Cerebellar cortex (tissue), 1 donor: ENCODE measurements around the gene GRID2.
"Not testable (repeated sequence)": the region's sequence is repeated elsewhere in the genome, so short reads cannot be mapped to it uniquely, and the experiment has no call there.

ENCODE experiments used
- DNase-seq: peaks from one replicate; pipeline ENCODE4 v3.0.0-alpha.2; 2015; ENCODE audit warnings: low spot score

The GRID2 gene

GRCh38 chr4:92303621-92304027 is at the start of gene GRID2:
TSS of gene GRID2 (plus strand) at chr4:92303966.
- DNase-seq, result peak; percentile 88

GRCh38 chr4:92253986-92254671 is 49.6 kb upstream of the GRID2 start:
- no peak for DNase-seq

DNA sequence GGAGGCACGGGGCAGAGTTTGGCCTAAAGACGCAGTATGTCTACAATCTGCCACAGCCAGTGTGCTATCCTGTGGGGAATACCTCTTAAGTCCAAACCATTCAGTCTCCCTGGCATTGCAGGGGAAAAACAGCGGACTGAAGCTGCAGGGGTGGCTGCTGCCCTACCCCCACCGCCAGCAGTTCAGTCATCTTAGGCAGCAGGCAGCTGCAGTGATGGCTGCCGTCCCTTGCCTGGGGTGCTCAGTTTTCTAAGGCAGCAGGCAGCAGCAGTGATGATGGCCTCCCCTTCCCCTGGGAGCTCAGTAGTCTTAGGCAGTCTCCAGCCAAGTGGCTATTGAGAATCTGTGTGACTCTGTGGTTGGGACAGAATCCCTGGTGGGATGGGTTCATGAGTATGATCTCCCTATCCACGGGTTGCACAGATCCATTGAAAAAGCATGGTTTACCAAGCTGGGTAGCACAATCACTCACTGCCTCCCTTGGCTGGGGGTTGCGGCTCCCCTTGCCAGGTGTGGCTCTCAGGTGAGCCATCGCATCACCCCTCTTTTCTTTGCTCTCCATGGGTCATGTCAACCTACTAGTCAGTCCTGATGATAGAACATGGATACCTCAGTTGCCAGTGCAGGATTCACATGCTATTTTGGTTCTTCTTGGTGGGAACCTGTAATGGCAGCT is 48.9 kb upstream of the GRID2 start:
- no peak for DNase-seq

DNA sequence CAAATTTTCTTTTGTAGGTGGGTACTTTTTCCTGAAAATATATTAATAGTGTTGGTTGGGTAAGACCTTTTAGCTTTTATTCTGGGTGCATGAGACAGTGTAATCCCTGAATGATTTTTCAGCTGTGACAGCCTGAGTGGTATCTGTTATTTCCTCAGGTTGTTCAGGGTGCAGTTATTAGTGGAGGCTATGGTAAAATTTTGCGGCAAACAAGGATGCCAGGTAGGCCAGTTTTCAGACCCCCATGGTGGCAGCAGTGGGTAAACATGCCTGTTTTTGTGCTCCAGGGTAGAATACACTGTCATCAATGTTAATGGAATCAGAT is 47.9 kb upstream of the GRID2 start:
- no peak for DNase-seq

- no peak for DNase-seq
These were observed 45.6 kb upstream of the GRID2 start for GRCh38 chr4:92257931-92258857.

DNA sequence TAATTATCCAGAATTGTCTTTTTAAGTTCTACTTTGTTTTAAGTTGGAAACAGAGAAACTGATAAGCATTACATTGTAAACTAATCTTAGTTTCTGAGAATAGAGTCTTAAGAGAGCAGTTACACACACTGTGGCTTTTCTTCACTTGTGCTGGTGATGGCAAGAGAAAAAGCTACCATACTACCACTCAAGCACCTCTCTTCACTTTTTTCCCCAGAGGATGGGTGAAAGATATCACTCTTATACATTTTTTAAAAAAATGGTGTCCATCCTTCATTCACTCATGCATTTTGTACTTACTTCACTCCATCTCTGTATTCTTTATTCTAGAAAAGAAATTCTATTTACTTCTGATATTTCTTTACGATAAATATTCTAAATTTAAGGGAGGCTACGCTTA is 42.5 kb upstream of the GRID2 start:
- no peak for DNase-seq

DNA sequence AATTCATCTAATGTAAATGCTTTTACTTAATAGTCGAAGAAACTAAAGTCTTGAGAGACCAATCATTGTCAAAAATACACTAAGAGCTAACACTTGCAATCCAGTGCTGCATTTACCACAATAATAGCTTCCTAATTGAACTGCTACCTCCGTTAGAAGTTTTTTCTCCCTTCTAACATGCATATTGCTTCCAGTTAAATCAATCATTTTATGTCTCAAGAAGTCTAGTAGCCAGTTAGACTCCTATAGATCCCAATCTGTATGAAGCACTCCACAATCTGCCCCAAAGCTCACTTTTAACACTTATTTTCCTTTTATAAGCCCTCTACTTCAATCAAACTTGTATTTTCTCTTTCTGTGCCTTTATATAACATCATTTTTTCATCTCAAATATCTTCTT is 41.4 kb upstream of the GRID2 start:
- no peak for DNase-seq

DNA sequence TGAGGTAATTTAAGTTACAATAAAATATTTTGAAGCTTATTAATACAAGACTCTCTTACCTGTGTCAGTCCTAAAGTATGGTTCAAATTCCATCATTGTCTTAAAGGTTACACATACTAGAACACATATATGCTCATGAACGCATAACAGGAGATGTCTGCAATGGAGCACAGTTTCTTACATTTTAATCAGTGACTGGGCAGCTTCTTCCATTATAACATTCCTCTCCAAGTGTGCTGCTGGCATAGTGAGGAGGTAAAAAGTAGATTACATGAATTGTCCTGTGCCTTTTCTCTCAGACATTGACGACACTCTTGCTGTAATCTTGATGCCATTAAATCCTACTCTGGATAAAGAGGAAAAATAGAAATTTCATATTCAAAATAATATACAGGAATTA is 40.8 kb upstream of the GRID2 start:
- DNase-seq, result no peak

- DNase-seq, result no peak
These were observed 40.2 kb upstream of the GRID2 start for GRCh38 chr4:92263575-92263974.

- no peak for DNase-seq
These were observed 39.6 kb upstream of the GRID2 start for GRCh38 chr4:92264163-92264562.

- no peak for DNase-seq
These were observed 38.7 kb upstream of the GRID2 start for GRCh38 chr4:92265021-92265420.

GRCh38 chr4:92265798-92266197 is 38.0 kb upstream of the GRID2 start:
- no peak for DNase-seq

DNA sequence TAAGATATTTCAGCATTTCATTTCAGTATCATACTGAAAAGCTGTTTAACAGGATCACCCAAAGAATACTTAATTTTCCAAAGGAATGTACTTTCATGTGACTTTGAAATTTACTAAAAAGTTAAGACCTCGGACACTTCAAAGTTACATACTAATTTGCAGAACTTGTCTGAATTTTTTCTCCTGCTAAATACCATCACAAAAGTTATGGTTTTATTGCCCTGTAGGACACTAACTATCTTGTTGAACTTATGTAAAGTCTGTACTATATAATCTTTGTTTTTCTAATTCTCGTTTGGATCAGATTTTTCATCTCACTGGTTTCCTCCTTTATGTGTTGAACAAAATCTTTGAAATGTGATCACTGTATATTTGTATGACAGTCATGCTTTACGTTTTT is 37.2 kb upstream of the GRID2 start:
- no peak for DNase-seq

- no peak for DNase-seq
These were observed 35.1 kb upstream of the GRID2 start for GRCh38 chr4:92268642-92269041.

GRCh38 chr4:92270908-92271307 is 32.9 kb upstream of the GRID2 start:
- peak; percentile 12 for DNase-seq

- not testable (repeated sequence) for DNase-seq
These were observed 32.2 kb upstream of the GRID2 start for GRCh38 chr4:92271551-92271950.

DNA sequence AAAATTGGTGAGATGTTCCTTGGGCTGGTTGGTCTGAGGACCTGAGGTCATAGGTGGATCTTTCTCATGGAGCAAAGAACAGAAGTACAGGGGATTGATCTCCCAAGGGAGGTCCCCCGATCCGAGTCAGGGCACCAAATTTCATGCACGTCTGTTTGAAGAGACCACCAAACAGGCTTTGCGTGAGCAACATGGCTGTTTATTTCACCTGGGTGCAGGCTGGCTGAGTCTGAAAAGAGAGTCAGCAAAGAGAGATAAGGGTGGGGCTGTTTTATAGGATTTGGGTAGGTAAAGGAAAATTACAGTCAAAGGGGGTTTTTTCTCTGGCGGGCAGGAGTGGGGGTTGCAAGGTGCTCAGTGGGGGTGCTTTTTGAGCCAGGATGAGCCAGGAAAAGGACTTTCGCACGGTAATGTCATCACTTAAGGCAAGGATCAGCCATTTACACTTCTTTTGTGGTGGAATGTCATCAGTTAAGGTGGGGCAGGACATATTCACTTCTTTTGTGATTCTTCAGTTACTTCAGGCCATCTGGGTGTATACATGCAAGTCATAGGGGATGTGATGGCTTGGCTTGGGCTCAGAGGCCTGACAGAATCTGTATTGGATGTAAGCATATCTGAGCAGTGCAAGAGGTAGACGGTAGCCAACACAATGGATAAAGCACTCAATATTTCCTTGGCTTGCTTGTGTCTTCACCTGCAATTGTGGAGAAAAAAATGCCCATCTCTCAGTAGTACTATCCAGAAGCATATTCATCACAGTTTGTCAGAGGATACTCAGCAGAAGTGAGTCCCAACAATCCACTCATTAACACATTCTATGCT is 26.5 kb upstream of the GRID2 start:
- not testable (repeated sequence) for DNase-seq

DNA sequence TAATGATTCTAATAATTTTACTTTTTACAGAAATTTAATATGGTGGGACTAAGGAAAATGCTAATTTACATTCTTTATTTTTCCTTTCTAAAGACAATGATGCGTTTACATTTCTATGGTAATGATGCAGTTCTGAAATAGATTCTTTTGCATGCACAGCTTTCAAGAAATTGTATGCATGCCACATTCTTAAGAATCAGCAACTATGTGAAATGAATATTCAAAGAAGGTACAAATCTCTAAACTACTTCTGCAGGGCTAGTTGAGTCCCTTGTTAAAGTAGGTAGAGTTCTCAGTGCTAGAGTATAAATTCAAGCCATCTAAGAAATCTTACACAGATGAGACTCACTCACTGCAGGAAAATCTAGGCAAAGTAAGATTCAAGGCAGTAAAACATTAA is 24.5 kb upstream of the GRID2 start:
- DNase-seq, result no peak

GRCh38 chr4:92299152-92299551 is 4.6 kb upstream of the GRID2 start:
- DNase-seq, result no peak

GRCh38 chr4:92304121-92304520 is 355 bp downstream of the GRID2 start:
- DNase-seq, result peak; percentile 45

DNA sequence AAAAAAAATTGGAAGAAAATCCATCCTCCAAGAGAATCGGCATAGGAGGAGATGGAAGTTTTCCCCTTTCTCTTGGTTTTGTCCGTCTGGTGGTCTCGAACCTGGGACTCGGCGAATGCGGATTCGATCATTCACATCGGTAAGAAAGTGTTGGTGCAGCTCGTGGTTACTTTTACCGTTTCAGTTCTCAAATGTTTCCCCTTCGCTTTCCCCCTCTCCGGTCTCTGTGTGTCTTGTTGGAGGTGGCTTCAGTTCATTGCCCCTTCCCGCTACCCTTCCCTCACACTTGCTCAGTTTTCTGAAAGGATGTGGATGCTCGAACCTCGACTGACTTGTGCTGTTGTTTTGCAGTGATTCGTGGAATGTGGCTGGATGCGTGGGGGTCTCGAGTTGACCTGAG is 840 bp downstream of the GRID2 start:
- peak; percentile 49 for DNase-seq
